Caco-2 (cell line): ENCODE data around the gene ZBTB42. TPM values are rescaled to one million over a fixed set of nuclear protein-coding genes. Genes with fewer than 3 reads are reported as not detected.

Experiments
- BruUV-seq: library from RNA; stranded (reverse); fragments of 400-500 nt; replicated peaks from 2 replicates; lab custom pipeline; 2021; lab: Mats Ljungman, UMichigan
- CTCF ChIA-PET: fragments of 300-600 bp; sonication (Branson Sonifier 250); formaldehyde crosslinking; loops from one replicate; lab custom pipeline; 2022; ENCODE audit warnings: antibody characterized with exemption; lab: Charles Lee
- POLR2A ChIA-PET: fragments of 300-600 bp; sonication (Branson Sonifier 250); formaldehyde crosslinking; loops from one replicate; lab custom pipeline; 2022; ENCODE audit warnings: antibody characterized with exemption; lab: Charles Lee
- DNase-seq, 2 experiments: peaks; one replicate each; pipeline versions ENCODE4 v3.0.0 to v3.0.0-alpha.2; 2020 to 2022
- H3K27me3 ChIP-seq: replicated peaks from 2 replicates; pipeline ENCODE4 v1.6.0; 2011; ENCODE audit warnings: low read length; ENCODE audit not compliant: control insufficient read depth, insufficient read depth
- H3K36me3 ChIP-seq: 2 replicates; pipeline ENCODE4 v1.5.1; 2011; ENCODE audit warnings: low read length; ENCODE audit not compliant: control insufficient read depth, insufficient read depth
- H3K4me1 ChIP-seq: fragments of 250-450 bp; sonication (Bioruptor Pico); 2 replicates; pipeline ENCODE4 v1.5.1; 2020; ENCODE audit warnings: mild to moderate bottlenecking
- H3K4me3 ChIP-seq: 2 replicates; pipeline ENCODE4 v1.5.1; 2011; ENCODE audit warnings: low read depth, mild to moderate bottlenecking, control low read depth, low read length
- H3K9me3 ChIP-seq: fragments of 250-450 bp; sonication (Bioruptor Pico); 2 replicates; pipeline ENCODE4 v1.5.1; 2020; ENCODE audit warnings: mild to moderate bottlenecking, moderate library complexity
- H3K27ac Mint-ChIP-seq: one replicate; pipeline ENCODE4 v1.8.0; 2022; ENCODE audit warnings: mixed read lengths; ENCODE audit not compliant: unreplicated experiment
- H3K27me3 Mint-ChIP-seq: one replicate; pipeline ENCODE4 v1.8.0; 2022; ENCODE audit warnings: mixed read lengths; ENCODE audit not compliant: insufficient read depth, unreplicated experiment
- H3K36me3 Mint-ChIP-seq: one replicate; pipeline ENCODE4 v1.8.0; 2022; ENCODE audit warnings: mild to moderate bottlenecking, mixed read lengths; ENCODE audit not compliant: insufficient read depth, unreplicated experiment
- H3K4me1 Mint-ChIP-seq: one replicate; pipeline ENCODE4 v1.8.0; 2022; ENCODE audit warnings: low read depth, mixed read lengths; ENCODE audit not compliant: unreplicated experiment
- H3K4me3 Mint-ChIP-seq: one replicate; pipeline ENCODE4 v1.8.0; 2022; ENCODE audit warnings: mild to moderate bottlenecking, moderate library complexity, mixed read lengths; ENCODE audit not compliant: unreplicated experiment
- H3K9me3 Mint-ChIP-seq: one replicate; pipeline ENCODE4 v1.8.0; 2022; ENCODE audit warnings: mixed read lengths; ENCODE audit not compliant: unreplicated experiment
- CTCF ChIP-seq, 2 experiments: fragments of 200-600 bp in 1 of 2; IDR thresholded peaks; 1 replicate in 1 of 2; 2 replicates in 1 of 2; pipeline versions ENCODE4 v1.5.1 to v1.8.0; 2011 to 2022; ENCODE audit warnings: antibody characterized with exemption in 1 of 2, control low read depth in 1 of 2, inconsistent platforms in 1 of 2, low read depth in 1 of 2, low read length in 1 of 2, mild to moderate bottlenecking in 1 of 2, moderate library complexity in 1 of 2; ENCODE audit not compliant: insufficient read depth in 1 of 2, severe bottlenecking in 1 of 2, unreplicated experiment in 1 of 2
- intact Hi-C: fragments of 100-400 bp; cut with micrococcal nuclease; formaldehyde crosslinking; loops from one replicate; pipeline ENCODE4 v1.10.0; 2022; ENCODE audit not compliant: unreplicated experiment
- total RNA-seq: library from RNA; stranded (reverse); gene quantifications from 2 replicates; pipeline ENCODE4 v1.2.3, GENCODE V29; 2022

ZBTB42 gene
- total RNA-seq, 1 experiment from 2014 or later: 9.7 TPM

GRCh38 chr14:104780513-104781030, 20.3 kb upstream of the ZBTB42 start:
- no peaks in the 10 kb centered on the region for H3K4me1 ChIP-seq
- Mint-ChIP-seq H3K9me3 (no peaks in the 10 kb centered on the region), H3K4me1 (no peaks in the 10 kb centered on the region), H3K4me3 (no peak overlapping the region), H3K27ac (no peak overlapping the region), H3K27me3 (no peaks in the 10 kb centered on the region), H3K36me3 (peaks cover 25% of the 10 kb centered on the region)
- no peaks in the 10 kb centered on the region; the same call in 1 of the 2 replicates for H3K36me3 ChIP-seq
- TF ChIP-seq CTCF (IDR thresholded peaks at IDR 0.05; ENCODE audit: insufficient read depth in 1 of 2, low read depth in 1 of 2, low read length in 1 of 2, severe bottlenecking in 1 of 2, unreplicated experiment in 1 of 2): no peak
- H3K9me3 ChIP-seq: no peaks in the 10 kb centered on the region
- no peak overlapping the region for H3K4me3 ChIP-seq
- ChIA-PET CTCF (no interaction called here), POLR2A (no interaction called here)
- DNase-seq: no peak
- H3K27me3 ChIP-seq: no peaks in the 10 kb centered on the region
- BruUV-seq: no TSS peak
- intact Hi-C loops: no loop called here

- CTCF ChIA-PET: interaction anchor here (0.6 kb wide), 1 partner anchor 45 kb away, joined by 5 read pairs; no protein-coding TSS in a partner anchor
- Mint-ChIP-seq H3K36me3 (peaks cover 17% of the 10 kb centered on the region), H3K4me1 (no peaks in the 10 kb centered on the region), H3K27me3 (no peaks in the 10 kb centered on the region), H3K4me3 (no peak overlapping the region), H3K9me3 (no peaks in the 10 kb centered on the region), H3K27ac (no peak overlapping the region)
- Histone ChIP-seq H3K36me3 (no peaks in the 10 kb centered on the region; the same call in 1 of the 2 replicates), H3K4me3 (no peak overlapping the region), H3K27me3 (no peaks in the 10 kb centered on the region), H3K4me1 (no peaks in the 10 kb centered on the region), H3K9me3 (no peaks in the 10 kb centered on the region)
- TF ChIP-seq CTCF (IDR thresholded peaks at IDR 0.05; ENCODE audit: insufficient read depth in 1 of 2, low read depth in 1 of 2, low read length in 1 of 2, severe bottlenecking in 1 of 2, unreplicated experiment in 1 of 2): no peak
- DNase-seq: no peak
- no TSS peak for BruUV-seq
- intact Hi-C loops: no loop called here
- POLR2A ChIA-PET: no interaction called here
Measured at GRCh38 chr14:104781271-104782077, 19.4 kb upstream of the ZBTB42 start.

DNA sequence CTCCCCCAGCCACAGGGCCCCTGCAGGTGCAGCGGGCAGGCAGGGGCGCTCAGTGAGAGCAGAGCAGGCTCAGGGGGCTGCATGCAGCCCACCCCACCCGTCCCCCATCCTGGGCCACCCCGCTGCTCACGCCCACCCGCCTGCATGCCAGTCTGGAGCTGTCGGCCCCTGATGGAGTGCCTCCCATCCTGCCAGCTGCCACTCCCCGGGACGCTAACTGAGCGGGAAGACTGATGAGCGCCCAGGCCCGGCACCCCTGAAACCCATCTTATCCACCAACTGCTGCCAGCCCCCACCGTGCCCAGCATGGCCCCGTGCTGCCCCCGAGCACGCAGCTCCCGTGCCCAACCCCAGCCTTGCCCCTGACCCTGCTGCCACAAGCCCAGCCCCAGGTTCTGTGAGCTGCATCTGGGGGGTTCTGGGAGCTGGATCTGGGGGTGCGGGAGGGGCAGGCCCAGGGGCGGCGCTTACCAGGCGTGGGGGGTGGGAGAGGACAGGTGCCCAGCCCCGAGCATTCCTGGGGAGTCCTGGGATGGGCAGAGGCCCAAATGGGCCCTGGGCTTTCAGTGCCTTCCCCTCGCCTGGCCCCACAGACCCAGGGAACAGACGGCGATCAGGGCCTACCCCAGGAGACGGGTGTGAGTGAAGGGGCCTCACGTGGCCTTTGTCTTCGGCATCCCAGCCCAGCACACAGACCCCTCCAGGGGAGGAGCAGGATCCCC, 18.7 kb upstream of the ZBTB42 start:
- Mint-ChIP-seq H3K4me1 (no peaks in the 10 kb centered on the region), H3K36me3 (peaks cover 13% of the 10 kb centered on the region), H3K27ac (no peak overlapping the region), H3K27me3 (no peaks in the 10 kb centered on the region), H3K9me3 (no peaks in the 10 kb centered on the region), H3K4me3 (no peak overlapping the region)
- H3K36me3 ChIP-seq: no peaks in the 10 kb centered on the region; the same call in 1 of the 2 replicates
- no TSS peak for BruUV-seq
- no peaks in the 10 kb centered on the region for H3K27me3 ChIP-seq
- no peak for TF ChIP-seq CTCF (IDR thresholded peaks at IDR 0.05; ENCODE audit: insufficient read depth in 1 of 2, low read depth in 1 of 2, low read length in 1 of 2, severe bottlenecking in 1 of 2, unreplicated experiment in 1 of 2)
- CTCF ChIA-PET: interaction anchor here (0.5 to 0.6 kb wide), 2 partner anchors 44 to 114 kb away, joined by 3 to 5 read pairs; no protein-coding TSS in a partner anchor
- no peaks in the 10 kb centered on the region for H3K9me3 ChIP-seq
- POLR2A ChIA-PET: no interaction called here
- intact Hi-C loops: no loop called here
- H3K4me1 ChIP-seq: no peaks in the 10 kb centered on the region
- H3K4me3 ChIP-seq: no peak overlapping the region
- no peak for DNase-seq
